AG09319 (cell line): ENCODE measurements around the gene NSMCE1.

ENCODE experiments used
- DNase-seq: peaks from one replicate; pipeline ENCODE4 v3.0.0-alpha.2; 2010; ENCODE audit warnings: low read depth; ENCODE audit errors: extremely low read depth
- TF ChIP-seq, protein P1 (sequence below): IDR thresholded peaks from 2 replicates; pipeline ENCODE4 v1.5.1; 2011; ENCODE audit warnings: low read depth, mild to moderate bottlenecking, inconsistent platforms, low read length, moderate library complexity

The NSMCE1 gene

DNA sequence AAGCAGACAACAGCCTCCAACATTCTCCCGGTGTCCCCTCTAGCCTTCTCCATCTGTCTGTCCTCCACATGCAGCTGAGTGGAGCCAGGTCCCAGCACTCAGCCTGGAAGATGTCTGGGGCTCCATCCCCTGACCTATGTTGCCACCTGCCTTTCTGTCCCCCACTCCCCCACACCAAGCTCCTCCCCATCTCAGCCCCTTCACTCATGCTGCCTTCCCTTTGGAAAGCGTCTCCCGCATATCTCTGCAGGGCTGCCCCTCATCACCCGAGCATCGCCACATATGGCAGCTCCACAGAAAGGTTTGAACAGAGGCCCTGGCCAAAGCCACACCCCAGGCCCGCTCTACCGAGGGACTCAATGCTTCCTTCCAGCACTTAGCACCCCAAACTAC, 24.2 kb downstream of the NSMCE1 start:
- TF ChIP-seq, protein P1, sequence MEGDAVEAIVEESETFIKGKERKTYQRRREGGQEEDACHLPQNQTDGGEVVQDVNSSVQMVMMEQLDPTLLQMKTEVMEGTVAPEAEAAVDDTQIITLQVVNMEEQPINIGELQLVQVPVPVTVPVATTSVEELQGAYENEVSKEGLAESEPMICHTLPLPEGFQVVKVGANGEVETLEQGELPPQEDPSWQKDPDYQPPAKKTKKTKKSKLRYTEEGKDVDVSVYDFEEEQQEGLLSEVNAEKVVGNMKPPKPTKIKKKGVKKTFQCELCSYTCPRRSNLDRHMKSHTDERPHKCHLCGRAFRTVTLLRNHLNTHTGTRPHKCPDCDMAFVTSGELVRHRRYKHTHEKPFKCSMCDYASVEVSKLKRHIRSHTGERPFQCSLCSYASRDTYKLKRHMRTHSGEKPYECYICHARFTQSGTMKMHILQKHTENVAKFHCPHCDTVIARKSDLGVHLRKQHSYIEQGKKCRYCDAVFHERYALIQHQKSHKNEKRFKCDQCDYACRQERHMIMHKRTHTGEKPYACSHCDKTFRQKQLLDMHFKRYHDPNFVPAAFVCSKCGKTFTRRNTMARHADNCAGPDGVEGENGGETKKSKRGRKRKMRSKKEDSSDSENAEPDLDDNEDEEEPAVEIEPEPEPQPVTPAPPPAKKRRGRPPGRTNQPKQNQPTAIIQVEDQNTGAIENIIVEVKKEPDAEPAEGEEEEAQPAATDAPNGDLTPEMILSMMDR, result no peak
- DNase-seq, result no peak

DNA sequence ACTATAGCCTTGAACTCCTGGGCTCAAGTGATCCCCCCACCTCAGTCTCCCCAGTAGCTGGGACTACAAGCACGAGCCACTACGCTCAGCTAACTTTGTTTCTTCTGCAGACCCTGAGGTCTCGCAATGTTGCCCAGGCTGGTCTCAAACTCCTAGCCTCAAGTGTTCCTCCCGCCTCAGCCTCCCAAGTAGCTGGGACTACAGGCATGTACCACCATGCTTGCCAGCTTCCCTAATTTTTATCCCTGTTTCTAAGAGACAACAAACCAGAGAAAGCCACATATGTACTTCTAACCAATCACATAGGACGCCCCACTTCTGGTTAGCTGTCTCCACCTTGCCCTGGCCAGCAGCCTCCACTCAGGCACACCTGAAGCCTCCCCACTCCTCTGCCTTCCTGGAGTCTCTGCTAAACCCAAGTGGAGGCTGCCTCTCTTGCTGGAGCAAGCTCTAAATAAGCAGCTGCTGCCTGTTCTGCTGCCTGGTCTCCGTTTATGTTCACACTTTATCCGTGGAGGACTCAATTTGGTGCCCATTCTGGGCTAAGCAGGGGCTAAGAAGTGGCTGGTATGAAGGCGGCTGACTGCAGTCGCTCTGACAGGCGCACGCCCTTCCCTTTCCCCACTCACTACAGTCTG, 24.7 kb downstream of the NSMCE1 start:
- DNase-seq, result no peak
- TF ChIP-seq, protein P1, result no peak

DNA sequence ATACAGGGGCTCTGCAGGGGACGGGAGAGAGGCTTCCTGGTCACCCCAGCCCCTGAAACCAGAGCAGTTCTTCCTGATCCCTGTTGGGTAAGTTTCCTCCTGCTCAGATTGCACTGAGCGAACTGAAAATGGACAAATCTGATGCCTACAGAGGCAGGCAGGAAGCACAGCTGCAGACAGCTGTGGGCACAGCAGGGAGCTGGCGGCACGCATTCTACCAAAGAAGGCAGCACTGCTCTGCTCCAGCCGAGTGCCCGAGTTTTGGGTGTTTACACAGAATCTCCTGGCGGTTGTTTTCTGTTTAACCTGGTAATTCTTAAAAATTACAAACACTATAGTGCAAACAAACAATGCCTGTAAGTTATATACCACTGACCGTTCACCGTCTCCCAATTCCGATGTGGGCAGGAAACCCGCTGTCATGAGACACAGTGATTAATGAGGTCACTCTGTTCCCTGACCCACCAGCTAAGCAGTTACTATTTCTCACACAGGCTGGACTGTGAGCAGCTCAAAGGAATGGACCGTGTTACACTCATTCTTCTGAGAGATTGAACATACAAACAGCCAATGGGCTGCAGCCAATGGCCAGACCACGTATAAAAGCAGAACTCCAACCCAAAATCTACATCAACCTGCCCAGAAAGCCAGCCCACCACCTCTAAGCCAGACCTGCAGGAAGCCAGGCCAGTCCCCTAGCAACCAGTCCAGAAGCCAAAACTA, 25.5 kb downstream of the NSMCE1 start:
- DNase-seq, result peak; percentile 63

DNA sequence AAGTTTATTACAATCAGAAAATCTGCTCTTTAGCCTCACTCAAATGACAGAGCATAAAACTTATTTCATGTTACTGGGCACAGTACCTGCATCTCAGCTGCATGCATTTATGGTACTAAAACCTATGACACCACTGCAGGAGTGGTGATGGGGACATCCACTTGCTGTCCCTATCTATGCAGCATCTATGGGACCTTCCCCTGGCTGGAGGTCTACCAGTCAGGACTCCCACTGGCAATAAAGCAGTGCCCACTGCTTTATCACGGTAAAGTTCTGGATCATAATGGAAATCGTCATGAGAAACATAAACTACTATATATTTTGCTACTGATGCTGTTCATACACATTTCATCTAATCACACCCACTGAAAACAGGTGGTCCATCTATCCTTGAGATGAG, 26.2 kb downstream of the NSMCE1 start:
- no peak for DNase-seq
- TF ChIP-seq, protein P1, result no peak

More for the DNA sequence above, 25.5 kb downstream of the NSMCE1 start:
- TF ChIP-seq, protein P1, result no peak; the same call in 1 of the 2 replicates

DNA sequence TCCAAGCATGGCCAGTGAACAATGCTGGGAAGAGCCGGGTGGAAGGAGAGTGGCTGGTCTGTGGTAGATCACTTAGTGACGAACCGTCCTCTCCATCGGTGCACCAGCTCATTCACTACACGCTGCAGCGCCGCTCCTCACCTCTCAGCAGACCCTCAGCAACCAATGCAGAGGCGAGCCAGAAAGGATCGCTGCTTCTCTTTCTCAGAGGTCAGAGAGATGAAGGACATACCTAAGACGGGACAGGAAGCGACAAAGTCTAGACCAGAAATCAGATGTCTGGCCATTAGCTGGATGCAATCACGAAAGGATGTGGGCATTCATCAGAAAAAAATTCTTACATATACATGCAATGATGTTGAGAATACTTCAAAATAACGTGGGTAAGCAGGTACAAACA, 26.9 kb downstream of the NSMCE1 start:
- no peak for DNase-seq
- TF ChIP-seq, protein P1, result no peak

DNA sequence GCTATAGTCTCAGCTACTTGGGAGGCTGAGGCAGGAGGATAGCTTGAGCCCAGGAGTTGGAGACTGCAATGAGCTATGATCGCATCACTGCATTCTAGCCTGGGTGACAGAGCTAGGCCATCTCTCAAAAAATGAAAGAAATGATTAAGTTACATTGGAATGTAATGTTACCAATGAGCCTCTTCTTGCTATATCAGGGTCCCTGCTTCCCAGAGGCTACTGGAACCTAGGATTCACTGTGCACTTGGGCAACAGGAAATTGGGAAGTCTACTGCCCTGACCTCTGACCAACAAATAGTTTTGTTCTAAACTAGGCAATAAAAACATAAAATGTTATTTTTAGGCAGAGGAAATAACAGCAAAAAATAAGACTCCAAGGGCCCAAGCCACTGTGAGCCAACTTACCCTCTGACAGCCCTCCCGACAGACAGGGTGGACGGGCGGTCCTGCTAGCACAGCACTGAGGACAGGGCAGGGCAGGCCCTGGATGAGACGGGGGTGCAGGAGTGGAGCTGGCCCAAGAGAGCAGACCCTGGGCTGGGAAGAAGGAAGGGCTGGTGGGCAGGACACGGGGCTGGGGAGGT, 27.5 kb downstream of the NSMCE1 start:
- TF ChIP-seq, protein P1, result no peak
- no peak for DNase-seq
